A549 (cell line): ENCODE results near the gene SHD. TPM values are rescaled to one million over a fixed set of nuclear protein-coding genes. Genes with fewer than 3 reads are reported as not detected.

Source experiments
- ATAC-seq, 2 experiments: fragments of 200-7000 bp in 1 of 2; fragments of >200 bp in 1 of 2; cut with Nextera tagmentation in 1 of 2; cut with Tn5 transposase in 1 of 2; 3 replicates each; pipeline versions ENCODE4 v1.8.0 to v1.9.1; 2018 to 2020; ENCODE audit warnings: mild to moderate bottlenecking in 1 of 2, moderate library complexity in 1 of 2
- CTCF ChIA-PET: fragments of 300-600 bp; sonication (Branson Sonifier 250); formaldehyde crosslinking; extraction: SDS; loops from one replicate; lab custom pipeline; 2021; ENCODE audit warnings: antibody characterized with exemption, inconsistent platforms; lab: Yijun Ruan, JAX
- POLR2A ChIA-PET: fragments of 350-600 bp; formaldehyde crosslinking; extraction: SDS; loops from one replicate; lab custom pipeline; 2021; ENCODE audit warnings: antibody characterized with exemption, inconsistent platforms; lab: Yijun Ruan, JAX
- DNase-seq, 2 experiments: peaks; one replicate each; pipeline versions ENCODE4 v3.0.0 to v3.0.0-alpha.2; 2011 to 2016; ENCODE audit warnings: low read depth in 1 of 2, low spot score in 1 of 2
- FAIRE-seq: peaks from 2 replicates; lab custom pipeline; 2011; peaks lifted over from hg19 to GRCh38; lab: Jason Lieb, UNC
- H3K27ac ChIP-seq, 2 experiments: fragments of >200 bp; sonication (Bioruptor Twin); formaldehyde crosslinking; 3 replicates each; pipeline ENCODE4 v1.5.1; 2016 to 2017
- H3K4me1 ChIP-seq: fragments of >200 bp; sonication (Bioruptor Twin); formaldehyde crosslinking; 3 replicates; pipeline ENCODE4 v1.6.1; 2016
- H3K4me2 ChIP-seq: fragments of >200 bp; sonication (Bioruptor Twin); formaldehyde crosslinking; 3 replicates; pipeline ENCODE4 v1.6.1; 2016
- H3K4me3 ChIP-seq: fragments of >200 bp; sonication (Bioruptor Twin); formaldehyde crosslinking; 3 replicates; pipeline ENCODE4 v1.5.1; 2016
- H3K9me3 ChIP-seq: fragments of >200 bp; sonication (Bioruptor Twin); formaldehyde crosslinking; 3 replicates; pipeline ENCODE4 v1.6.1; 2016
- BHLHE40 ChIP-seq: IDR thresholded peaks from 2 replicates; pipeline ENCODE4 v1.6.1; 2012; ENCODE audit warnings: low read depth, low read length, inconsistent platforms
- CBX8 ChIP-seq: fragments of 200-600 bp; sonication (generic); IDR thresholded peaks from 2 replicates; pipeline ENCODE4 v1.6.1; 2016
- EHMT2 ChIP-seq: fragments of 200-600 bp; sonication (generic); IDR thresholded peaks from 2 replicates; pipeline ENCODE4 v1.6.1; 2016; ENCODE audit warnings: antibody characterized with exemption, low read depth, mild to moderate bottlenecking, moderate library complexity
- FOSB ChIP-seq: fragments of 250-450 bp; sonication (Bioruptor Pico); IDR thresholded peaks from 2 replicates; pipeline ENCODE4 v1.5.0; 2020; ENCODE audit warnings: mild to moderate bottlenecking, moderate library complexity
- FOXS1 ChIP-seq: fragments of 250-450 bp; sonication (Bioruptor Pico); IDR thresholded peaks from 2 replicates; pipeline ENCODE4 v1.5.0; 2020; ENCODE audit warnings: mild to moderate bottlenecking, moderate library complexity
- HOXB13 ChIP-seq: fragments of 250-450 bp; sonication (Bioruptor Pico); IDR thresholded peaks from 2 replicates; pipeline ENCODE4 v1.5.0; 2020; ENCODE audit warnings: low read depth, mild to moderate bottlenecking, moderate library complexity
- HOXB5 ChIP-seq: fragments of 250-450 bp; sonication (Bioruptor Pico); IDR thresholded peaks from 2 replicates; pipeline ENCODE4 v1.5.0; 2020; ENCODE audit warnings: mild to moderate bottlenecking, moderate library complexity
- JUN ChIP-seq, 2 experiments: fragments of >200 bp; sonication (Bioruptor Twin); formaldehyde crosslinking; IDR thresholded peaks; 2 replicates in 1 of 2; 3 replicates in 1 of 2; pipeline ENCODE4 v1.6.1; 2016 to 2017
- KDM1A ChIP-seq: fragments of 200-600 bp; sonication (generic); IDR thresholded peaks from 2 replicates; pipeline ENCODE4 v1.6.1; 2016; ENCODE audit warnings: low read depth, mild to moderate bottlenecking
- MAFK ChIP-seq: fragments of 450-650 bp; IDR thresholded peaks from 2 replicates; pipeline ENCODE4 v1.6.1; 2014; ENCODE audit not compliant: partially characterized antibody
- MYC ChIP-seq: IDR thresholded peaks from 2 replicates; pipeline ENCODE4 v1.6.1; 2012; ENCODE audit warnings: mild to moderate bottlenecking, inconsistent platforms, low read length, improper control_type of control experiment, borderline replicate concordance
- NPAS2 ChIP-seq: fragments of 250-450 bp; sonication (Bioruptor Pico); IDR thresholded peaks from 2 replicates; pipeline ENCODE4 v1.8.0; 2022; ENCODE audit warnings: mild to moderate bottlenecking, moderate library complexity, borderline replicate concordance
- NR3C1 ChIP-seq: fragments of >200 bp; sonication (Bioruptor Twin); formaldehyde crosslinking; IDR thresholded peaks from 3 replicates; pipeline ENCODE4 v1.6.1; 2017
- POLR2A ChIP-seq: IDR thresholded peaks from 2 replicates; pipeline ENCODE4 v1.6.1; 2012; ENCODE audit warnings: mild to moderate bottlenecking, low read length
- RCOR1 ChIP-seq: fragments of 150-350 bp; IDR thresholded peaks from 2 replicates; pipeline ENCODE4 v1.6.1; 2014; ENCODE audit warnings: antibody characterized with exemption, low read length, low read depth
- RNF2 ChIP-seq: fragments of 200-600 bp; sonication (generic); IDR thresholded peaks from 2 replicates; pipeline ENCODE4 v1.6.1; 2016; ENCODE audit warnings: low read depth, mild to moderate bottlenecking, antibody characterized with exemption, moderate library complexity, borderline replicate concordance
- SREBF2 ChIP-seq: fragments of 450-650 bp; IDR thresholded peaks from 2 replicates; pipeline ENCODE4 v1.6.1; 2014; ENCODE audit warnings: mild to moderate bottlenecking, moderate library complexity
- TFCP2L1 ChIP-seq: fragments of 250-450 bp; sonication (Bioruptor Pico); IDR thresholded peaks from 2 replicates; pipeline ENCODE4 v1.5.0; 2021; ENCODE audit warnings: mild to moderate bottlenecking
- ZSCAN20 ChIP-seq: fragments of 250-450 bp; sonication (Bioruptor Pico); IDR thresholded peaks from 2 replicates; pipeline ENCODE4 v1.8.0; 2022; ENCODE audit warnings: mild to moderate bottlenecking, moderate library complexity
- WGBS: methylation state at CpG from one replicate; pipeline ENCODE4 v1.1.6; 2017; ENCODE audit errors: missing lambda C conversion rate; 5-methylcytosine and 5-hydroxymethylcytosine counted together
- polyA plus RNA-seq, 4 experiments: library from polyadenylated mRNA; depleted of rRNA in 3 of 4; stranded (reverse); fragments of >200 nt; fragmentation: RNase III in 1 of 4; extraction: RNeasy Plus Mini Kit Qiagen cat#74134 plus additional on column Dnase treatment in 1 of 4; gene quantifications; 2 replicates in 3 of 4; 3 replicates in 1 of 4; pipeline ENCODE4 v1.2.3, GENCODE V29; 2011 to 2017
- TF ChIP-seq, protein P1 (sequence below): fragments of >200 bp; sonication (Bioruptor Twin); formaldehyde crosslinking; IDR thresholded peaks from 3 replicates; pipeline ENCODE4 v1.5.1; 2016
- TF ChIP-seq, protein P2 (sequence below): IDR thresholded peaks from 2 replicates; pipeline ENCODE4 v1.6.1; 2012
- TF ChIP-seq, protein P3 (sequence below): fragments of 250-450 bp; sonication (Bioruptor Pico); IDR thresholded peaks from 2 replicates; pipeline ENCODE4 v1.5.0; 2021; ENCODE audit warnings: mild to moderate bottlenecking, moderate library complexity, borderline replicate concordance
- TF ChIP-seq, protein P4 (sequence below): fragments of >200 bp; sonication (Bioruptor Twin); formaldehyde crosslinking; IDR thresholded peaks from 3 replicates; pipeline ENCODE4 v1.6.1; 2016

SHD gene
- polyA plus RNA-seq, 2 of the 4 experiments (the other 2 are of a cell fraction): 0.08 TPM; not detected in 1

DNA sequence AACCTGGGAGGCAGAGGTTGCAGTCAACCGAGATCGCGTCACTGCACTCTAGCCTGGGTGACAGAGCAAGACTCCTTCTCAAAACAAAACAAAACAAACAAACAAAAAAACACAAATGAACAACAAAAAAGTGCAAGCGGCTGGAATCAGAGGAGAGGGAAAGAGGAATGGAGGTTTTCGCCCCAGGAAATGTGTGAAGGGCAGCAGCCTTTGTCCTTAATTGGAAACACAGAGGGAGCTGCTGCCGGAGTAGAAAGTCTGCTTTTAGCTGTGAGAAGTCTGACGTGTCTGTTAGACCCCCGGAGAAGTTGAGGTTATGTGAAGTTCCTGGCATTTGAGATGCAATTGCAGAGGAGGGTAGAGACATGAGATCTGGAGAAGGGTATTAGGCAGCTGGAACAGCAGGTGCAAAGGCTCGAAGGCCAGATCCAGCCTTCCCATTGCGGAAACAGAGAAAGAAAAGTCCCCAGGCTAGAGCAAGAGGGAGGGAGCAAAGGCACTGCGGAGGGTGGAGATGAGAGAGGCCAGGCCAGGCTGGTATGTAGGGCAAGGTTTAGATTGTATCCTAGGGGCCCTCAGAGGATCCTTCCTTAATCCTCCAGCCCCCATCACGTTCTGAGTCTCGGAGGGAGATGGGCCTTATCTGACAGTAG is 22.6 kb downstream of the SHD start:
- ChIA-PET CTCF (no interaction called here), POLR2A (no interaction called here)
- WGBS: 70% methylated on average over 13 of the region's 13 CpGs

DNA sequence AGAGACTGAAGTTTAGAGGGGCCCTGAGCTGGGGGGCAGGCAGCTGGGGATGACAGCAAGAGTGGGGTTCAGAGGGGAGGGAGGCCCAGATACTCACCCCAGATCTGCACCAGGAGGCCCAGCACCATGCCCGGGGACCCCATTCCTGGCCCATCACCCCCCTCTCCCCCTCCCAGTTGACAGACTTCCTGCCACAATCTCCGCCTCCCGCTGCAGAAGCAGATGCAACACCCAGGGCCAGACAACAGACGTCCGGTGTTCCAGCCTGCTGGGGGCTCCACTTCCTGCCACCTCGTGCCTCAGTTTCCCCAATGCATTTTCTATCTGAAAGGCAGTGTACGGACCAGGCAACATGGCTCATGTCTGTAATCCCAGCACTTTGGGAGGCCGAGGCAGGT is 23.2 kb downstream of the SHD start, which contains the start of gene TMIGD2:
Gene TMIGD2, minus strand, starts transcription at position 147 of the 398 bp plus-strand sequence. Its CDS starts 4 bp downstream, at position 143.
- H3K9me3 ChIP-seq: no peaks in the 10 kb centered on the region
- POLR2A ChIA-PET: no interaction called here
- no peak for DNase-seq
- no peak within 1 kb of the TSS for H3K4me2 ChIP-seq
- no peak for TF ChIP-seq NPAS2 (CRISPR knock-in tag)
- no peak for TF ChIP-seq BHLHE40
- TF ChIP-seq HOXB13 (CRISPR knock-in tag): no peak
- no peak for TF ChIP-seq EHMT2
- TF ChIP-seq FOXS1 (CRISPR knock-in tag): no peak
- no peak for TF ChIP-seq POLR2A
- TF ChIP-seq MYC: no peak
- no peak for TF ChIP-seq ZSCAN20
- no peak for TF ChIP-seq NR3C1
- TF ChIP-seq MAFK: no peak
- CTCF ChIA-PET: interaction anchor here (0.8 kb wide), 1 partner anchor 98 kb away, joined by 3 read pairs; the partner anchor contains the start of gene SH3GL1
- WGBS: 67% methylated on average over 5 of the region's 8 CpGs
- ATAC-seq: no peak
- no peak within 1 kb of the TSS for H3K27ac ChIP-seq
- FAIRE-seq: no peak
- H3K4me1 ChIP-seq: no peaks in the 10 kb centered on the region
- no peak within 1 kb of the TSS for H3K4me3 ChIP-seq

More for the DNA sequence above, 22.6 kb downstream of the SHD start:
- TF ChIP-seq, protein P1, sequence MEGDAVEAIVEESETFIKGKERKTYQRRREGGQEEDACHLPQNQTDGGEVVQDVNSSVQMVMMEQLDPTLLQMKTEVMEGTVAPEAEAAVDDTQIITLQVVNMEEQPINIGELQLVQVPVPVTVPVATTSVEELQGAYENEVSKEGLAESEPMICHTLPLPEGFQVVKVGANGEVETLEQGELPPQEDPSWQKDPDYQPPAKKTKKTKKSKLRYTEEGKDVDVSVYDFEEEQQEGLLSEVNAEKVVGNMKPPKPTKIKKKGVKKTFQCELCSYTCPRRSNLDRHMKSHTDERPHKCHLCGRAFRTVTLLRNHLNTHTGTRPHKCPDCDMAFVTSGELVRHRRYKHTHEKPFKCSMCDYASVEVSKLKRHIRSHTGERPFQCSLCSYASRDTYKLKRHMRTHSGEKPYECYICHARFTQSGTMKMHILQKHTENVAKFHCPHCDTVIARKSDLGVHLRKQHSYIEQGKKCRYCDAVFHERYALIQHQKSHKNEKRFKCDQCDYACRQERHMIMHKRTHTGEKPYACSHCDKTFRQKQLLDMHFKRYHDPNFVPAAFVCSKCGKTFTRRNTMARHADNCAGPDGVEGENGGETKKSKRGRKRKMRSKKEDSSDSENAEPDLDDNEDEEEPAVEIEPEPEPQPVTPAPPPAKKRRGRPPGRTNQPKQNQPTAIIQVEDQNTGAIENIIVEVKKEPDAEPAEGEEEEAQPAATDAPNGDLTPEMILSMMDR: no peak
- TF ChIP-seq HOXB5: no peak
- no peak for TF ChIP-seq KDM1A
- TF ChIP-seq TFCP2L1 (CRISPR knock-in tag): no peak
- TF ChIP-seq, protein P2, sequence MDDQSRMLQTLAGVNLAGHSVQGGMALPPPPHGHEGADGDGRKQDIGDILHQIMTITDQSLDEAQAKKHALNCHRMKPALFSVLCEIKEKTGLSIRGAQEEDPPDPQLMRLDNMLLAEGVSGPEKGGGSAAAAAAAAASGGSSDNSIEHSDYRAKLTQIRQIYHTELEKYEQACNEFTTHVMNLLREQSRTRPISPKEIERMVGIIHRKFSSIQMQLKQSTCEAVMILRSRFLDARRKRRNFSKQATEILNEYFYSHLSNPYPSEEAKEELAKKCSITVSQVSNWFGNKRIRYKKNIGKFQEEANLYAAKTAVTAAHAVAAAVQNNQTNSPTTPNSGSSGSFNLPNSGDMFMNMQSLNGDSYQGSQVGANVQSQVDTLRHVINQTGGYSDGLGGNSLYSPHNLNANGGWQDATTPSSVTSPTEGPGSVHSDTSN: no peak
- TF ChIP-seq RNF2: no peak
- TF ChIP-seq, protein P3, sequence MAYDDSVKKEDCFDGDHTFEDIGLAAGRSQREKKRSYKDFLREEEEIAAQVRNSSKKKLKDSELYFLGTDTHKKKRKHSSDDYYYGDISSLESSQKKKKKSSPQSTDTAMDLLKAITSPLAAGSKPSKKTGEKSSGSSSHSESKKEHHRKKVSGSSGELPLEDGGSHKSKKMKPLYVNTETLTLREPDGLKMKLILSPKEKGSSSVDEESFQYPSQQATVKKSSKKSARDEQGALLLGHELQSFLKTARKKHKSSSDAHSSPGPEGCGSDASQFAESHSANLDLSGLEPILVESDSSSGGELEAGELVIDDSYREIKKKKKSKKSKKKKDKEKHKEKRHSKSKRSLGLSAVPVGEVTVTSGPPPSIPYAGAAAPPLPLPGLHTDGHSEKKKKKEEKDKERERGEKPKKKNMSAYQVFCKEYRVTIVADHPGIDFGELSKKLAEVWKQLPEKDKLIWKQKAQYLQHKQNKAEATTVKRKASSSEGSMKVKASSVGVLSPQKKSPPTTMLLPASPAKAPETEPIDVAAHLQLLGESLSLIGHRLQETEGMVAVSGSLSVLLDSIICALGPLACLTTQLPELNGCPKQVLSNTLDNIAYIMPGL (CRISPR knock-in tag): no peak
- TF ChIP-seq, protein P4, sequence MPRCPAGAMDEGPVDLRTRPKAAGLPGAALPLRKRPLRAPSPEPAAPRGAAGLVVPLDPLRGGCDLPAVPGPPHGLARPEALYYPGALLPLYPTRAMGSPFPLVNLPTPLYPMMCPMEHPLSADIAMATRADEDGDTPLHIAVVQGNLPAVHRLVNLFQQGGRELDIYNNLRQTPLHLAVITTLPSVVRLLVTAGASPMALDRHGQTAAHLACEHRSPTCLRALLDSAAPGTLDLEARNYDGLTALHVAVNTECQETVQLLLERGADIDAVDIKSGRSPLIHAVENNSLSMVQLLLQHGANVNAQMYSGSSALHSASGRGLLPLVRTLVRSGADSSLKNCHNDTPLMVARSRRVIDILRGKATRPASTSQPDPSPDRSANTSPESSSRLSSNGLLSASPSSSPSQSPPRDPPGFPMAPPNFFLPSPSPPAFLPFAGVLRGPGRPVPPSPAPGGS: no peak
- no peak for TF ChIP-seq FOSB (CRISPR knock-in tag)
- no peak for TF ChIP-seq CBX8
- no peak for TF ChIP-seq JUN (IDR thresholded peaks at IDR 0.05)
- TF ChIP-seq SREBF2: no peak
- no peak for TF ChIP-seq RCOR1
- Histone ChIP-seq H3K27ac (no peak overlapping the region), H3K4me2 (no peak overlapping the region), H3K4me3 (no peak overlapping the region), H3K4me1 (no peaks in the 10 kb centered on the region), H3K9me3 (no peaks in the 10 kb centered on the region)
- DNase-seq (no peak), ATAC-seq (peak in 1 of 2 experiments; percentile 13; a peak in 1 of 6 replicates), FAIRE-seq (no peak)
